ENCODE results near the gene C1GALT1. TPM values are rescaled to one million over a fixed set of nuclear protein-coding genes. Genes with fewer than 3 reads are reported as not detected.

Gene C1GALT1
- total RNA-seq, 4 donors from 2014 or later = 26.8 to 45.9 (median 29.4) TPM

DNA sequence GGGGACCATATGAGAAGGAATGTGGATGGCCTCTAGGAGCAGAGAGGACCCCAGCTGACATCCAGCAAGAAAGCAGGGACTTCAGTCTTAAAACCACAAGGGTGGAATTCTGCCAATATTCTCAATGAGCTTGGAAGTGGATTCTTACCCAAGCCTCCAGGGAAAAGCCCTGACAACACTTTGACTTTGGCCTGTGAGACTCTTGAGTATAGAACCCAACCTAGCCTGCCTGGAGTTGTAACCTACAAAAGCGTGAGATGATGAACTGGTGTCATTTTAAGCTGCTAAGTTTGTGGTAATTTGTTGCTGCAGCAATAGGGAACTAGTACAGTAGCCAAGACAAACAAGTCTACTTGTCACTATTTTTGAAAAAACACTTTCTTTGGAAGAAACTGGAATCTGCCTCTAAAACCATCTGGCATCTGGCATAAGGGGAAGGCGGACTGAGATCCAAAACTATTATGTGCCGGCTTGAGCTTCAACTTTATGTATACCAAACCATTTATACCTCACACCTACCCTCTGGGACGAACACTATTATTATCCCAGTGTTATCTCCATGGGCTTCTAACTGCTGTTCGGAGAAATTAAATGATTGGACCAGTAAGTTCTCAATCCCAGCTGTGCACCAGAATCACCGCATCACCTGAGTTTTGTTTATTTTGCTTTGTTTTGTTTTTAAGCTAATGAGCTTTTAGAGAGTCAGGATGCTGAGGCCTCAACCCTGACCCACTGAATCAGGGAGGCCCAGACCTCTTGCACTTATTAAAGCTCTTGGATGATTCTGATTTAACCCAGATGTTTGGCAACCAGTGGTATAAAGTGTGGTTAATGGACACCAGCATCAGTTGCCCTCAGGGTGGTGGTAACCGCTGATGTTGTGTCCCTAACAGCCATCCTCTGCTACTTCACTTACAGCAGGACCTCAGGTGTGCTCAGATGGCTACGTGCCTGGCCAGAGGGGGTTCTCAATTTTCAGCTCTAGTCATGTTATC, 83.0 kb downstream of the C1GALT1 start:
- intact Hi-C loops (cut with DNase I; ENCODE audit: low total_unique reads) = no loop called here
- WGBS, 2 donors = 79 to 82% methylated on average over 8 of the region's 8 CpGs
- H3K4me3 ChIP-seq (ENCODE audit: low read depth, poor library complexity, severe bottlenecking) = no peak overlapping the region
- TF ChIP-seq, protein P1, sequence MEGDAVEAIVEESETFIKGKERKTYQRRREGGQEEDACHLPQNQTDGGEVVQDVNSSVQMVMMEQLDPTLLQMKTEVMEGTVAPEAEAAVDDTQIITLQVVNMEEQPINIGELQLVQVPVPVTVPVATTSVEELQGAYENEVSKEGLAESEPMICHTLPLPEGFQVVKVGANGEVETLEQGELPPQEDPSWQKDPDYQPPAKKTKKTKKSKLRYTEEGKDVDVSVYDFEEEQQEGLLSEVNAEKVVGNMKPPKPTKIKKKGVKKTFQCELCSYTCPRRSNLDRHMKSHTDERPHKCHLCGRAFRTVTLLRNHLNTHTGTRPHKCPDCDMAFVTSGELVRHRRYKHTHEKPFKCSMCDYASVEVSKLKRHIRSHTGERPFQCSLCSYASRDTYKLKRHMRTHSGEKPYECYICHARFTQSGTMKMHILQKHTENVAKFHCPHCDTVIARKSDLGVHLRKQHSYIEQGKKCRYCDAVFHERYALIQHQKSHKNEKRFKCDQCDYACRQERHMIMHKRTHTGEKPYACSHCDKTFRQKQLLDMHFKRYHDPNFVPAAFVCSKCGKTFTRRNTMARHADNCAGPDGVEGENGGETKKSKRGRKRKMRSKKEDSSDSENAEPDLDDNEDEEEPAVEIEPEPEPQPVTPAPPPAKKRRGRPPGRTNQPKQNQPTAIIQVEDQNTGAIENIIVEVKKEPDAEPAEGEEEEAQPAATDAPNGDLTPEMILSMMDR (IDR thresholded peaks at IDR 0.05) = no peak
- no peak for TF ChIP-seq POLR2A (IDR thresholded peaks at IDR 0.05)
- DNase-seq (ENCODE audit: low spot score in 2 of 2) = no peak

DNA sequence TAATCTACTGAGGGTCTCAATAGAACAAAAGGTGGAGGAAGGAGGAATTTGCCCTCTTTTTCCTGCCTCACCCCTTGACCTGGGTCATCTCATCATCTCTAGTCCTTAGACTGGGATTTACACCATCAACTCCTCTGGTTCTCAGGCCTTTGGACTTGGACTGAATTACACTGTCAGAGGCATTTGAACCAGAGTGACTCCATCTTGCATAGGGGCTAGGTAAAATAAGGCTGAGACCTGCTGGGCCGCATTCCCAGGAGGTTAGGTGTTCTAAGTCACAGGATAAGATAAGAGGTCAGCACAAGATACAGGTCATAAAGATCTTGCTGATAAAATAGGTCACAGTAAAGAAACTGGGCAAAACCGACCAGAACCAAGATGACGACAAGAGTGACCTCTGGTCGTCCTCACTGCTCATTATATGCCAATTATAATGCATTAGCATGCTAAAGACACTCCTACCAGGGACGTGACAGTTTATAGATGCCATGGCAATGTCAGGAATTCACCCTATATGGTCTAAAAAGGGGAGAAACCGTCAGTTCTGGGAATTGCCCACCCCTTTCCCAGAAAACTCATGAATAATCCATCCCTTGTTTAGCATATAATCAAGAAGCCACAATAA, 84.0 kb downstream of the C1GALT1 start:
- intact Hi-C loops (cut with DNase I; ENCODE audit: low total_unique reads) = no loop called here
- no peak overlapping the region for H3K4me3 ChIP-seq (ENCODE audit: low read depth, poor library complexity, severe bottlenecking)
- no peak for DNase-seq (ENCODE audit: low spot score in 2 of 2)
- TF ChIP-seq, protein P1 (IDR thresholded peaks at IDR 0.05) = no peak
- no peak for TF ChIP-seq POLR2A (IDR thresholded peaks at IDR 0.05)
- 78 to 88% methylated on average over 6 of the region's 6 CpGs for WGBS, 2 donors

DNA sequence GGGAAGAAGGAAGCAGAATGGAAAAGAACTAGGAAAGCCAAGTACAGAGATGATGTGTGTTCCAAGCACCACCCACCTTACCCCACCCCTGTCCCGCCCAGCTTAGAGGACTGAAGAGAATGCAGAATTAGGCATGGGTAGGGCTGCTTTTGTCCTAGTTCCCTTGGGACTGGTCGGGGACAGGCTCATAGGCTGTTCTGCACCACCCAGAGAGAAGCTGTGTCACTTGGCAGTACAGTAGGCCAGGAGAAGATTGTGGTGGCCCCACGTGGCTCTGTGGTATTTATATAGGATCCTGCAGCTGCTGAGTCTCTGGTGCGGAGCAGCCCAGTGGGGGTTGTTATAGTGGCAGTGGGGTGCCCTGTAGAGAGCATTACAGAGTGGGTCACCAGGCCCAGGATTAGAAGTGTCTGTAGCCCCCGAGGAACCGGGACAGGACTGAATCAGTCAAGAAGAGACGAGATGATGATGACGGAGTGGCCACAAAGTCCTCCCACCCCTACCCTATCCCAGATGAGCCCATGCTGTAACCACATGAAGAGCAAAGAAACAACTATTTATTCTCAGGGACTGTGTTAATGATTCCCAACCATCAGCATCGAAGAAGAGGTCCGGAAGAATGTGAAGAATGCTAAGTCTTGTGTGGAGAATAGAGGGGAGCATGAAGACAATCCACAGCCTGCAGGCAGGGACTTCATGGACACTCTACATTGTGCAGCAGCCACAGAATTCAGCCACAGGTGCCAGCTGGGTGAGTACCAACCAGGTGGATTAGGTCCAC, 88.9 kb downstream of the C1GALT1 start:
- WGBS, 2 donors = 79 to 82% methylated on average over 8 to 10 of the region's 10 CpGs
- TF ChIP-seq POLR2A (IDR thresholded peaks at IDR 0.05) = no peak
- TF ChIP-seq, protein P1 (IDR thresholded peaks at IDR 0.05) = no peak
- DNase-seq (ENCODE audit: low spot score in 2 of 2) = no peak
- intact Hi-C loops (cut with DNase I; ENCODE audit: low total_unique reads) = no loop called here
- H3K4me3 ChIP-seq (ENCODE audit: low read depth, poor library complexity, severe bottlenecking) = no peak overlapping the region

DNA sequence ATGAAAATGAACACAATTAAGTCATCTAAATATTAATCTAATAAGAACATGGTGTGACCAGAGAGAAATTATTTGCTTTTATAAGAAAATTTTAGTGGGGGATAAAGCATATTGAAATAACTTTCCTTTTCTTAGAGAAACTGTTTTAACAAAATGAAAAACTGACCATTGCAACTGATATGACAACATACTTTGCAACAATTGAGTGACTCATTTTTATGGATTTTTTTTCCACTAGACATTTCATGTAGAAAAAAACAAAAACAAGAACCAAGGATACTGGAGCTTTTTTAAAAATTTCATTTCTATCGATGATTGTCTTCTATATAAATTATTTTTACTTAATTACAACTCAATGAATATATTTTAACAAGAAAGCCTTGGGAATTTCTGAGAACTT, 90.0 kb downstream of the C1GALT1 start:
- no peak for DNase-seq (ENCODE audit: low spot score in 2 of 2)
- TF ChIP-seq, protein P1 (IDR thresholded peaks at IDR 0.05) = no peak
- TF ChIP-seq POLR2A (IDR thresholded peaks at IDR 0.05) = no peak
- intact Hi-C loops (cut with DNase I; ENCODE audit: low total_unique reads) = no loop called here
- WGBS, 2 donors = 79 to 80% methylated on average over 1 of the region's 1 CpG
- no peak overlapping the region for H3K4me3 ChIP-seq (ENCODE audit: low read depth, poor library complexity, severe bottlenecking)

DNA sequence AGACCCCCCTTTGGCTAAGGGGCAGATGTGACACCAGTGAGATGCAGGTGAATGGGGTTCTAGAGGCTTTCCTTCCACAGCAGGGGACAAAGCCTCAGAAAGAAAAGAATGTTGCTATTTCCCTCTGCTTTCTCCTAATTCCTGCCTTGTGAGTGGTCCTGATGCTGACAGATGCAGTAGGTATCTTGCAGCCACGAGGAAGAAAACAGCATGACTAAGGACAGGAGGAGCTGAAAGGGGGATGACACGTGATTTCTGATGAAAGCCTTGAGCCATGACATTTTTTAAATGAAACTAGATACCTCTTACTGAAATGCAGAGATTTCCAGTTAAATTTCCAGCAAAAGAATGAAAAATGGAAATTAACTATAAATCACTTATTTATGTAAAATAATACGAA, 92.4 kb downstream of the C1GALT1 start:
- TF ChIP-seq POLR2A (IDR thresholded peaks at IDR 0.05) = no peak
- TF ChIP-seq, protein P1 (IDR thresholded peaks at IDR 0.05) = no peak
- 67 to 71% methylated on average over 3 of the region's 3 CpGs for WGBS, 2 donors
- intact Hi-C loops (cut with DNase I; ENCODE audit: low total_unique reads) = no loop called here
- no peak overlapping the region for H3K4me3 ChIP-seq (ENCODE audit: low read depth, poor library complexity, severe bottlenecking)
- DNase-seq (ENCODE audit: low spot score in 2 of 2) = no peak

Data from lower leg skin (tissue), 4 donors.